ENCODE data around the gene COL27A1. TPM values are rescaled to one million over a fixed set of nuclear protein-coding genes. Genes with fewer than 3 reads are reported as not detected.
A peak's percentile ranks its signal among the peaks of the same experiment; 100 is the strongest.

COL27A1 gene
- polyA plus RNA-seq, 10 donors: 23.5 to 47.3 (median 33.0) TPM

DNA sequence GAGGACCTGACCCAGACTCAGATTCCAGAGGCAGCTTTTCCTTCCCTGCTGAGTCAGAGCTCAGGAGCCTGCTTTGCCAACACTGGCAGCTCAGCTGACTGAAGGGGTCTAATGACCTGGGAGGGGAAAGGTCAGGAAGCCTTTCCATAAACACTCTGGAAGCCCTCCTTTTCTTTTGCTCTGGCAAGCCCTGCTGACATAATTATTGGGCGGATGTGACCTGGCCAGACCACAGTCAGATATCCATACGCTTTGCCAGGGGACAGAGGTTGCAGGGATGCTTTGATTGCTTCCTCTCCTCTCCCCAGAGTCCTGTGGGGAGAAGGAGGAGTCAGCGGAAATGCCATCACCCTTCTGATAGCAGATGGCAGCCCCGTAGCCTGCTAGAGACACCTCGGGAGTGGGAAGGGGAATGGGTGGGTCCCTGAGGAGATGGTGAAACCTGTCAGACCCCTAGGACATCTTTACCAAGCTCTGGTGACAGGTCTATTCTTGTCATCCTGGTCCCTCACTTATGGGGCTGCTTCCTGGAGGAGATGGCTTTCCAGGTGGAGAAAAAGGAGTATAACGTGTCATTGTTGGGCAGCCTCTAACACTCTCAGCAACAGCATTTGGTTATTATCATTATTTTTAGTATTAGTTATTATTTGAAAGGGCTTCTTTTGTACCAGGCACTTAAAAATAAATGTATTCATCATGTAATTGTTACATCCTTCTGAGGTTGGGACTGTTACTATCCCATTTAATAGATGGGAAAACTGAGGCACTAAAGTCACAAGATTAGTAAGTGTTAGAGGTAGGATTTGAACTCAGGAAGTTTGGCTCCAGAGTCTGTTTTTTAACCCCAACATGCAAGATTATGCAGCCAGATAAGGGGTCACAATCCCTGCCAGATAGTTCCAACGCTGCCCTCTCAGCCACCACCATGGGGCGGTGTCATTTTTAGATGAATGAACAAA is 11.6 kb downstream of the COL27A1 start:
- DNase-seq: no peak

DNA sequence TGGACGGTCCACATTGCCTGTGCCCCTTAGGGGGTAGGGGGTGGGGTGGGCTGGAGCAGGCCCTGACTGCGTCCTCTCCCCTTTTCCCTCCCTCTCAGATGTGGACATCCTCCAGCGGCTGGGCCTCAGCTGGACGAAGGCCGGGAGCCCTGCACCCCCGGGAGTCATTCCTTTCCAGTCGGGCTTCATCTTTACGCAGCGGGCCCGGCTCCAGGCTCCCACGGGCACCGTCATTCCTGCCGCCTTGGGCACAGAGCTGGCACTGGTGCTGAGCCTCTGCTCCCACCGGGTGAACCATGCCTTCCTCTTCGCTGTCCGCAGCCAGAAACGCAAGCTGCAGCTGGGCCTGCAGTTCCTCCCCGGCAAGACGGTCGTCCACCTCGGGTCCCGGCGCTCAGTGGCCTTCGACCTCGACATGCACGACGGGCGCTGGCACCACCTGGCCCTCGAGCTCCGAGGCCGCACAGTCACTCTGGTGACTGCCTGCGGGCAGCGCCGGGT is 12.3 kb downstream of the COL27A1 start:
- DNase-seq: peak in 1 of 3 donors; percentile 68

- DNase-seq: no peak
These were observed 13.1 kb downstream of the COL27A1 start for GRCh38 chr9:114168281-114169028.

GRCh38 chr9:114169029-114169951 is 14.0 kb downstream of the COL27A1 start:
- DNase-seq: peak; percentile 66 to 92 (median 74)

- DNase-seq: peak in 2 of 3 donors; percentile 75 to 85
These were observed 14.8 kb downstream of the COL27A1 start for GRCh38 chr9:114169952-114170770.

GRCh38 chr9:114170771-114171461 is 15.6 kb downstream of the COL27A1 start:
- DNase-seq: peak in 1 of 3 donors; percentile 96

DNA sequence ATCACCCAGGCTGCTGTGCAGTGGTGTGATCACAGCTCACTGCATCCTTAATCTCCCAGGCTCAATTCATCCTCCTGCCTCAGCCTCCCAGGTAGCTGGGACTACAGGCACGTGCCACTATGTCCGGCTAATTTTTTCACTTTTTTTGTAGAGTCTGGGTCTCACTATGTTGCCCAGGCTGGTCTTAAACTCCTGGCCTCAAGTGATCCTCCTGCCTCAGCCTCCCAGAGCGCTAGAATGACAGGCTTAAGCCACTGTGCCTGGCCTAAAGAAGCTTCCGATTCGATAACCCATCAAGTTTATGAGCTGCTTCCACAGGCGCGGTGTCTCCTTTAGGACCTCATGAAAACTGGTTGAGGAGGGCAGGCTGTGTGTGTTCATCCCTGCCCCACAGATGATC is 16.2 kb downstream of the COL27A1 start:
- no peak for DNase-seq

DNA sequence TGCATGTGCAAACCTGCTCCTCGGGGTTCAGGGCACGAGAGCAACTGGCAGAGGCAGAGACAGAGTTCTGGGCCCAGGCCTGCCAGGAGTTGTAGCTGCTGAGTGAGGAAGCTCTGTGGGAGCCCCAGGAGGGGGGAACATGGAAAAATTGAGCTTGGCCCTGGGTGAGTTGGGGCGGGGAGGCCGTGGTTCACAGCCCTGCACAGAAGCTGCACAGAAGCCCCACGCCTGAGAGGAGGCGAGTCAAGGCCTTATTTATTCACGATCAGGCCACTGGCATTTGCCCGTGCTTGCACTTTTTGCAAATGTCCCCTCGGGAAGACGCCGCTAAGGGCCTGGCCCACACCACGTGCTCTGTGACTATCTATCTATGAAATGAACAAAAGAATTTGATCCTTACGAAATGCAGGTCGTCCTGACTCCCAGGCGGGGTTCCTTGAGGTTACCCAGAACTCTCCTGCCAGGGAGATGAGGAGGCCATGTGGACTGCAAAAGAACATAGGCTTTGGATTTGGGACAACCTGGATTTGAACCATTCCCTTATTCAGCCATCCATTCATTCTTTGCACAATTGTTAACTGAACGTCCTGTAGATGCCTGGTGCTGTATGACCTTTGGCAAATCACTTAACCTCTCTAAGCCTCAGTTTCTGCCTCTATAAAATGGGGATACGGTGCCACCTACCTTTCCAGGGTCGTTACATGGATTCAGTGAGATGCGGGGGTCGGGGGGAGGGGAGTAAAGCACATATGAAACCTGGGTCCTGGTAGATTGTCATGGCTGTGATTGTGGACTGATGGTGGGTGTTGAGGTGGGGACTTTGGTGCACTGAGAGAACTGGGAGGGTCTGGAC is 17.9 kb downstream of the COL27A1 start:
- peak in 2 of 3 donors; percentile 69 to 88 for DNase-seq

- no peak for DNase-seq
These were observed 19.2 kb downstream of the COL27A1 start for GRCh38 chr9:114174557-114174875.

DNA sequence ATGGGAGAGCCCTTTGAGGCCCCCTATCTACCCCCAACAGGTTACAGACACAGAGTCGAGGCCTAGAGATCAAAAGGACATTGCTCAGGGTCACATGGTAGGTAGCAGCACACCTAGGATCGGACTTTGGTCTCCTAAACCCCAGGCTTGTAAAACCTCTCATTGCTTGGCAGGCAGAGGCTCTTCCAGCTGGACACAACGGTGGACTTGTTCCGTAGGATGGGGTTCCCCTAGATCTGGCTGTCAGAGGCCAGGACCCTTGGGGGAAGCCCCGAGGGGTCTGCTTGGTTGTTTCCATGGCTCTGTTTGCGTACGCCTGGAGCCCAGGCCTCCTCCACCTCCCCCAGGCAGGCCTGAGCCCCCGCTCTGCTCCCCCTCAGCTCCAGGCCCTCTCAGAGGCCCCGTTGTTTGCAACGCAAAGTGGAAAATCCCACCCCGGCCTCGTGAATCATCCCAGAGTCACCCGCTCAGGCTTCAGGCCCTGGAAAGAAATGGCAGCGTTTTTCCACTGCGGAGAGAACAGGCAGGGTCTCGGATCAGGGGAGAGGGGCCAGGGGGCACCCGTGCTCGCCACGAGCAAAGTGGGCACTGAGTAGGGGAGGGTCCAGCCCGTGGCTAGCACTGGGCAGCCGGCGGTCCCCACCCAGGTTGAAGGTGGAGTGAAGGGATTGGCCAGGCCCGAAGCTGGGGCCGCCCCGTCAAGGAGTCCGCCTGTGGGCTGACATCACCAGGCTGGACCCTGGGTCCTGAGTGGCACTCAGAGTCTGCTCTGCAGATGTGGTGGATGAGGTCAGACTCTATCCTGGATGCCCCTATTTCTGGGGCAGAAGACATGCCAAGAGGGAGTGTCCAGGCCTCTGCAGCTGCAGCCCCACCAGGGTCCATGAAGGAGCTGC is 19.8 kb downstream of the COL27A1 start:
- peak; percentile 69 to 90 (median 71) for DNase-seq

DNA sequence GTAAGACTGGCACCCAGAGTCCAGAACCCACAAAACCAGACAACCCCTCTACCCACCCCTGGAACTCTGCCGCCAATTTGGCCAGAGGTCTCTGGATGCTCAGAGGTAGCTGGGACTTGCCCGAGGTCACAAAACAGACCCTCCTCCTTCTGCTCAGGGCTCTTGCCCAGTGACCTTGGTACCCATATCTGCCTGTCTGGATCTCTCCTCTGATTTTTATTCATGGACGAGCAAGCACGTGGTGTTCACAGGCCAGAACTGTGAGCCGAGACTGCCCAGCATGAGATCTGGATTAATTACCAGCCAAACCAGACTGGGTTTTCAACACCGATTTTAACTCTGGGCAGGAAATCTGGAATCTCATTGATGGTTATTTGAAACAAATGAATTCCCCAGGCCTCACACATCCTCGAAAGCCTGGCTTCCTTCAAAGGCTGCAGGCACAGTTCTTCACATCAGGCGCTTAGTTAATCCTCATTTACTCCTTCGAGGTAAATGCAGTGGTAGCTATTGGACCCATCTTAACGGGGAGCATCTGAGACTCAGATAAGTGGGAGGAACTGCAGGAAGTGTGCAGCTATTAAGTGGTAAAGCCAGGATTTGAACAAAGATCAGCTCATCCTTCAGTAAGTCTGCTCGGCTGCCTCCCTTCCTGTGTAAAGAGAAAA is 21.4 kb downstream of the COL27A1 start:
- no peak for DNase-seq

- DNase-seq: no peak
These were observed 22.2 kb downstream of the COL27A1 start for GRCh38 chr9:114177423-114178064.

- no peak for DNase-seq
These were observed 22.7 kb downstream of the COL27A1 start for GRCh38 chr9:114178076-114178475.

- no peak for DNase-seq
These were observed 23.6 kb downstream of the COL27A1 start for GRCh38 chr9:114178756-114179450.

DNA sequence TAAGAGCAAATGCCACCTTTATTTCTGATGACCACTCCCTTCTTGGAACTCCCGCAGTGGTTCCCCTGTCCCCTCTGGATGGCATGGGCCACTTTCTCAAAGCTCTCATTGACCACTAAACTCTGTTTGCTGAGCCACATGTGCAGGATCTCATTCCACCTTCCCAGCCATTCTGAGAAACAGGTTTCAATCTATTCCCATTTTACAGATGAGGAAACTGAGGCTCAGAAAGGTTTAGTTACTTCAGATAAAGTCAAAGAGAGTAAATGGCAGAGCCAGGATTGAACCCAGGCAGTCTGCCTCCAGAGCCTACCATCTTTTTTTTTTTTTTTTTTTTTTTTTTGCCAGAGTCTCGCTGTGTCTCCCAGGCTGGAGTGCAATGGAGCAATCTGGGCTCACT is 24.2 kb downstream of the COL27A1 start:
- DNase-seq: no peak
